HUES48 (cell line): Measurements from ENCODE around the gene ZP1.
"Not testable (repeated sequence)": the region's sequence is repeated elsewhere in the genome, so short reads cannot be mapped to it uniquely, and the experiment has no call there.

ENCODE experiments used
- H3K27ac ChIP-seq: one replicate; pipeline ENCODE4 v1.7.0; 2013; ENCODE audit warnings: low read depth, low read length, inconsistent platforms
- H3K27me3 ChIP-seq: 2 replicates; pipeline ENCODE4 v1.6.1; 2013; ENCODE audit warnings: mild to moderate bottlenecking, low read length; ENCODE audit not compliant: control insufficient read depth, insufficient read depth
- H3K36me3 ChIP-seq: 2 replicates; pipeline ENCODE4 v1.6.1; 2013; ENCODE audit warnings: low read length; ENCODE audit not compliant: control insufficient read depth, insufficient read depth
- H3K4me1 ChIP-seq: 2 replicates; pipeline ENCODE4 v1.6.1; 2013; ENCODE audit warnings: mild to moderate bottlenecking, low read length; ENCODE audit not compliant: control insufficient read depth, insufficient read depth
- H3K4me3 ChIP-seq: 2 replicates; pipeline ENCODE4 v1.5.1; 2013; ENCODE audit warnings: mild to moderate bottlenecking, low read depth, low read length
- H3K9ac ChIP-seq: 2 replicates; pipeline ENCODE4 v1.6.1; 2013; ENCODE audit warnings: mild to moderate bottlenecking, low read depth, low read length, moderate library complexity
- H3K9me3 ChIP-seq: 2 replicates; pipeline ENCODE4 v1.6.1; 2013; ENCODE audit warnings: low read length; ENCODE audit not compliant: control insufficient read depth, insufficient read depth

Gene ZP1, protein sequence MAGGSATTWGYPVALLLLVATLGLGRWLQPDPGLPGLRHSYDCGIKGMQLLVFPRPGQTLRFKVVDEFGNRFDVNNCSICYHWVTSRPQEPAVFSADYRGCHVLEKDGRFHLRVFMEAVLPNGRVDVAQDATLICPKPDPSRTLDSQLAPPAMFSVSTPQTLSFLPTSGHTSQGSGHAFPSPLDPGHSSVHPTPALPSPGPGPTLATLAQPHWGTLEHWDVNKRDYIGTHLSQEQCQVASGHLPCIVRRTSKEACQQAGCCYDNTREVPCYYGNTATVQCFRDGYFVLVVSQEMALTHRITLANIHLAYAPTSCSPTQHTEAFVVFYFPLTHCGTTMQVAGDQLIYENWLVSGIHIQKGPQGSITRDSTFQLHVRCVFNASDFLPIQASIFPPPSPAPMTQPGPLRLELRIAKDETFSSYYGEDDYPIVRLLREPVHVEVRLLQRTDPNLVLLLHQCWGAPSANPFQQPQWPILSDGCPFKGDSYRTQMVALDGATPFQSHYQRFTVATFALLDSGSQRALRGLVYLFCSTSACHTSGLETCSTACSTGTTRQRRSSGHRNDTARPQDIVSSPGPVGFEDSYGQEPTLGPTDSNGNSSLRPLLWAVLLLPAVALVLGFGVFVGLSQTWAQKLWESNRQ

DNA sequence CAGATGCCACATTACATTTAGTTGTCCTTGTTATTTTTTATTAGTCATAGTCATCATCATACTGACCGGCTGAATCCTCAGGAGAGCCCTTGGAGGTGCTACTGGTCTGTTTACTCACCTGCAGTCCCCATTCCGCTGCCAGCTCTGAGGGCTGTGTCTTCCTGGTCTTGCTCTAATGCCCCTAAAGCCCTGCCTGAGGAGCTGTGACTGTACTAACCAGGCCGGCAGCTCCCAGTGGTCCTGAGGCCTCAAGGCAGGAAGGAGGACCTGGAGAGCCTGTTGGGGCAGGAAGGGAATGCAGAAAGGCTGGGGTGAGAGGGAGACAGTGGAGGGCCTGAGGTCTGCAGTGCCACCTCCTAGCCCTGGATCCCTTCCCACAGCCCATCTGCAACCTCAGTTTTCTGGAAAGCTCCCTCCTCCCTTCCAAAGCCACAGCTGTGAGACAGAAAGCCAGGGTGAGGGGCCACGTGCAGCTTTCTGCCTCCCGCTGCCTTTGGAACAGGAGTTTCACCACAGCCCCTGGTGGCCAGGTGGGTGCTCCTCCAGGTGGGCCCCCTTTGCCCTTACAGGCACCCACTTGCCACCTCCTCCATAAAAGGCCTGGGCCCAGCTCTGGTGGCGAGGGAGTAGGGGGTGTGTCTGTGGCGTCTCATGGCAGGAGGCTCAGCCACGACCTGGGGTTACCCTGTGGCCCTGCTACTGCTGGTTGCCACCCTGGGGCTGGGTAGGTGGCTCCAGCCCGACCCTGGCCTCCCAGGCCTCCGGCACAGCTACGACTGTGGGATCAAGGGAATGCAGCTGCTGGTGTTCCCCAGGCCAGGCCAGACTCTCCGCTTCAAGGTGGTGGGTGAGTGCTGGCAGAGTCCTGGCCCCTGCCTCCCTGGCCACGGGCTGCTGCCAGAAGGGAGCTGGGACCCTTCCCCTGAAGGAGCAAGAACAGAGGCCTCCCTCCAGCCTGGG is at the start of gene ZP1:
Gene ZP1, plus strand, starts transcription at position 632 of the 960 bp plus-strand sequence. Its CDS starts 20 bp downstream, at position 652.
- Histone ChIP-seq H3K27me3 (no peaks in the 10 kb centered on the region), H3K36me3 (no peaks in the 10 kb centered on the region), H3K27ac (no peak within 1 kb of the TSS), H3K4me3 (no peak within 1 kb of the TSS), H3K9me3 (no peaks in the 10 kb centered on the region), H3K4me1 (no peaks in the 10 kb centered on the region), H3K9ac (no peak within 1 kb of the TSS)

DNA sequence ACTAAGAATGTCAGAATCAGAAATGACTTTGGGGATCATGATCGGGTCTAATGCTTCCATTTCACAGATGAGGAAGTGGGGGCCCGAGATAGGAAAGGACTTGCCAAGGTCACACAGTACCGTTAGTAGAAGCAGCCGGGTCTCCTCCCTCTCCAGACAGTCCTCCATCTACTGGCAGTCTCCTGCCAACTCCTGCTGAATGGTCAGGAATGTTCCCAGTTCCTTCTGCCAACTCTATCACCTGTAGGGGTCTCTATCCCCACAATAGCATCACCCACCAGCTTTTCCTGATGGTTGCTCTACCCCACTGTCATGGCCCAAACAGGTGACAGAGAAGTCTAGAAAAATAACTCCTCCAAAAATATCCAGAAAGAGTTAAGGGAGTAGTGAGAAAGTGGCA is 49.3 kb upstream of the ZP1 start:
- Histone ChIP-seq H3K27ac (no peak overlapping the region), H3K4me3 (no peak overlapping the region), H3K4me1 (no peaks in the 10 kb centered on the region), H3K9me3 (peaks cover 7% of the 10 kb centered on the region), H3K27me3 (no peaks in the 10 kb centered on the region), H3K9ac (no peak overlapping the region), H3K36me3 (no peaks in the 10 kb centered on the region)

DNA sequence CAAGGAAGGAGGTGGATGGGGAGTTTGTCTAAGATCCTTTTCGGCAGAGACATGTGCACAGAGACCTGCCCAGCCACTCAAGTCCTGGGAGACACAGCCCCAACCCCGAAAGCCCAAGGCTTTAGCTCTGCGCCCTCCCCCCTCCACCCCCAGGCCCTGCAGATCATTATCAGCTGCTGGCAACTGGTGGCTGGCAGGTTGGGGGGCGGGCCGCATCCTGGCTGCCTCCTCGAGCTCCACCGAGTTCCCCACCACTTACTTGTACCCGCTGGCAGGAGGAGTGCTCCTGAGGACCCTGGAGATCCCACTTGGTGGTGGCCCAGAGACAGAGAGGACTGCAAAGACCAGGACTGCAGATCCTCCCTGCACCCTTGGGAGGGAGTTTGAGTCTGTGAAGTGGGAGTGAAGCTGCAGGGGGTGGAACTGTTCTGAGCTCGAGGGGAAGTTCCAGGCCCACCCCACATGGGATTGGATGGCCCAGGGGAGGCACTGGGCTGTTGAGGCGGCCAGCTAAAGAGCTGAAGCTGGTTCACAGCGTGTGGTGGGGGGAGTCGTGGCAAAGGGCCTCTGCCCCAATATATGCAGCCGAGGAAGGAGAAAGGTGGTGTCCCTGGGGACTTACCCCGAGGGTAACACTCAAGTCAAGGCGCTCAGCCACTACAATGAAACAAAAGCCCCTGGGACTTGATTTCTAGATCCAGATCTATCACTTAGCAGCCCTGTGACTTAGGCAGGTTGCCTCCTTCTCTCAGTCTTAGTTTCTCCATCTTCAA is 45.3 kb upstream of the ZP1 start:
- Histone ChIP-seq H3K4me3 (no peak overlapping the region), H3K36me3 (no peaks in the 10 kb centered on the region), H3K27ac (no peak overlapping the region), H3K27me3 (no peaks in the 10 kb centered on the region), H3K4me1 (no peaks in the 10 kb centered on the region), H3K9ac (no peak overlapping the region), H3K9me3 (no peaks in the 10 kb centered on the region; the same call in none of the 2 replicates)

DNA sequence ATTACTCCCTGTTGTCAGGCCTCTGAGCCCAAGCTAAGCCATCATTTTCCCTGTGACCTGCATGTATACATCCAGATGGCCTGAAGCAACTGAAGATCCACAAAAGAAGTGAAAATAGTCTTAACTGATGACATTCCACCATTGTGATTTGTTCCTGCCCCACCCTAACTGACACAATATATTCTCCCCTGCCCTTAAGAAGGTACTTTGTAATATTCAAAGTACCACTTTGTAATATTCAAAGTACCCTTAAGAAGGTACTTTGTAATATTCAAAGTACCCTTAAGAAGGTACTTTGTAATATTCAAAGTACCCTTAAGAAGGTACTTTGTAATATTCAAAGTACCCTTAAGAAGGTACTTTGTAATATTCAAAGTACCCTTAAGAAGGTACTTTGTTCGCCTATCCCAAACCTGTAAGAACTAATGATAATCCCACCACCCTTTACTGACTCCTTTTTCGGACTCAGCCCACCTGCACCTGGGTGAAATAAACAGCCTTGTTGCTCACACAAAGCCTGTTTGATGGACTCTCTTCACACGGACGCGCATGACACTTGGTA is 43.5 kb upstream of the ZP1 start:
- H3K4me3 ChIP-seq, H3K9ac ChIP-seq, H3K9me3 ChIP-seq, H3K36me3 ChIP-seq, H3K27me3 ChIP-seq, H3K27ac ChIP-seq, H3K4me1 ChIP-seq: not testable (repeated sequence)

DNA sequence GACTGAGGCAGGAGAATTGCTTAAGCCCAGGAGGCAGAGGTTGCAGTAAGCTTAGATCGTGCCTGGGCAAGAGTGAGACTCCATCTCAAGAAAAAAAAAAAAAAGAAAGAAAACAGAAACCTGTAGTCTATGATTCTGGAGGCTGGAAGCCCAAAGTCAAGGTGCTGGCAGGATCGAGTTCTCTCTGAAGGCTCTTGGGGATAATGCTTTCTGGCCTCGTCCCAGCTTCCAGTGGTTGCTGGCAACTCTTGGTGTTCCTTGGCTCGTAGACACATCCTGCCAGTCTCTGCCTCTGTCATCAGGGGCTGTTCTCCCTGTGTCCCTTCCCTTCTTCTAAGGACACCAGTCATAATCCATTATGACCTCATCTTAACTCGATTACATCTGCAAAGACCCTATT is 42.2 kb upstream of the ZP1 start:
- Histone ChIP-seq H3K4me1 (no peaks in the 10 kb centered on the region), H3K36me3 (no peaks in the 10 kb centered on the region), H3K27ac (no peak overlapping the region), H3K9me3 (no peaks in the 10 kb centered on the region), H3K4me3 (no peak overlapping the region), H3K9ac (no peak overlapping the region), H3K27me3 (no peaks in the 10 kb centered on the region)

DNA sequence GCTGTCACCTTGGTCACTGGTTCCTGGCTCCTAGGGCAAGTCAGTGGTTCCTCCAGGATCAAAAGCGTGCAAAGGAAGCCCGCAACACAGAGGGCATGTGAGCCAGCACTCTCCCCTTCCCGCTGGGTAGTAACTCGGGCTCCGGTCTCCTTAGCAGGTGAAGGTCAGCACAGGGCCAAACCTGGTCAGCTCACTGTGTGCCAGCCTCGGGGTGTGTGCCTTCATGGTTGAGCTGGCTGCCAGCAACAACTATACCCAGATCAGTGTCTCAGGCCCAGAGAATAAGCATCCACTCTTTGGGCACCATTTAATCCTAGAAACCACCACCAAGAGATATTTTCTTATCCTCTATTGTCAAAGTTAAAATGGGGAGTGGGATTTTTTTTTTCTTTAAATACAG is 41.6 kb upstream of the ZP1 start:
- H3K36me3 ChIP-seq, result no peaks in the 10 kb centered on the region
- no peaks in the 10 kb centered on the region for H3K27me3 ChIP-seq
- H3K4me1 ChIP-seq, result no peaks in the 10 kb centered on the region
- no peaks in the 10 kb centered on the region for H3K9me3 ChIP-seq
- H3K27ac ChIP-seq, result no peak overlapping the region
- no peak overlapping the region for H3K9ac ChIP-seq
- no peak overlapping the region for H3K4me3 ChIP-seq

DNA sequence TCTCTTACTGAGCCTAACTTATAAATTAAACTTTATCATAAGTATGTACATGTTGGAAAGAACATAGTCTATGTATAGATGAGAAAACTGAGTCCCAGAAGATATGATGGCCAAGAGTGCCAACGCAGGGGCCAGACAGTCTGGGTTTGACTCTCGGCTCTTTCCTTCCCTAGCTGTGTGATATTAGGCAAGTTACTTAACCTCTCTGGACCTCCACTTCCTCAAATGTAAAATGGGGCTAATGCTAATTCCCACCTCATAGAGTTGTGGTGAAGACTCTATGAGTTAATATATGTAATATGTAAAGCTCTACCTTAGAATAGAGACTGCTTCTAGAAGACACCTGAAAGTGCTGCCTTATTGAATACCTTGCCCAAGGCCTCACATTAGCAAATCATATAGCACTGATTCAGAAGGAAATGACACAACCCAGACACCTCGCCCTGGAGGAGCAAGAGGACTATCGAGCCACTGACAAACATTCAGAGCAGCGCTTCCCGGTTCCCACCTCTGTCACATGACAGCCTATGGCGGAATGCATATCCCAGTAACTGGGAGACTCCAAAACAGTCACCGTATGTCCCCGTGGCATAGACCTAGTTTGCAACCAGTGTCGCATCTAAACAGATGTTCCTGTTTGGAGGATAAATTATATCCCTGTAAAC is 36.7 kb upstream of the ZP1 start:
- Histone ChIP-seq H3K4me3 (no peak overlapping the region), H3K9ac (no peak overlapping the region), H3K27ac (no peak overlapping the region), H3K9me3 (no peaks in the 10 kb centered on the region), H3K4me1 (no peaks in the 10 kb centered on the region), H3K27me3 (no peaks in the 10 kb centered on the region), H3K36me3 (no peaks in the 10 kb centered on the region)

DNA sequence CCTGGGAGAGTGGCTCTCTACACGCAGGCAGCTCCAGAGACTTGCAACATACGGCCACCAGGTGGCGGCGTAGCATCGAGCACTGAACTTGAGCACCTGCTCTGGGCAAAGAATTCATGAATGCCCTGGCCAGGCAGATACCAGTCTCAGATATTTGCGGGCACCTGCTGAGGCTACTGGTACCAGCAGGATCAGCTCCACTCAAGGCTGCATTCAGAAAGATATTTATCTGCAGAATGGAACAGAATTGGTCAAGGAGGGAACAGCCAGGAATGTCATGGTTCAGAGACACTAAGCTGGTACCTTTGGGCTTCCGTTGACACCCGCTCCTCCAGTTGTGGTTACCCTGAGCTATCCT is 36.2 kb upstream of the ZP1 start:
- H3K4me1 ChIP-seq, result no peaks in the 10 kb centered on the region
- no peak overlapping the region for H3K9ac ChIP-seq
- no peak overlapping the region for H3K4me3 ChIP-seq
- no peak overlapping the region for H3K27ac ChIP-seq
- H3K9me3 ChIP-seq, result no peaks in the 10 kb centered on the region
- no peaks in the 10 kb centered on the region for H3K36me3 ChIP-seq
- H3K27me3 ChIP-seq, result no peaks in the 10 kb centered on the region

DNA sequence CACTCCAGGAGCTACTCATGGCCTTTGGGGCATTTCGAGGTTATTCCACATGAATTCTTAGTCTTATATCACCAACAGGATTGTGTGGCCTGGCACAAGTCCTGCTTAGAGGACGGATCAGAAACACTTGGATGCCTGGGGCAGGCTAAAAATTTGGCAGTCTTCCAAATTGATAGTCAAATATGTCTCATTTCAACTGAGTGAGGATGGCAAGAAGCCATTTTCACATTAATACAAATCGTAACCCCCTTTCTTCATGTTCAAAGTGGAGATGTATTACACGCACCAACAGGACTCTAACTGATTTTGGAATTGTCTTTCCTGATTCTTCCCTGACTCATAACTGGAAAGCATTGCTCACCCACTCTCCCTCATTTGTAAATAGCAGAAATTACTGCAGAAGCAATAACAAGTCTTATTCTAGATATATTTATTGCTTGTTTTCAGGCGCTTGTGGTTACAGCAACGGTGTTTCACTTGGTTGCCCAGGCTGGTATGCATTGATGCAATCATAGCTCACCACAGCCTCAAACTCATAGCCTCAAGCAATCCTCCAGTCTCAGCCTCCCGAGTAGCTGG is 35.8 kb upstream of the ZP1 start:
- H3K27me3 ChIP-seq, result no peaks in the 10 kb centered on the region
- no peak overlapping the region for H3K4me3 ChIP-seq
- H3K4me1 ChIP-seq, result no peaks in the 10 kb centered on the region
- no peaks in the 10 kb centered on the region for H3K9me3 ChIP-seq
- H3K27ac ChIP-seq, result no peak overlapping the region
- no peaks in the 10 kb centered on the region for H3K36me3 ChIP-seq
- no peak overlapping the region for H3K9ac ChIP-seq
